ENCODE data around the gene ZNF287. TPM values are rescaled to one million over a fixed set of nuclear protein-coding genes. Genes with fewer than 3 reads are reported as not detected.
"Not testable (repeated sequence)": the region's sequence is repeated elsewhere in the genome, so short reads cannot be mapped to it uniquely, and the experiment has no call there.

Gene ZNF287
- total RNA-seq, 4 donors from 2014 or later = 1.9 to 6.8 (median 2.3) TPM

DNA sequence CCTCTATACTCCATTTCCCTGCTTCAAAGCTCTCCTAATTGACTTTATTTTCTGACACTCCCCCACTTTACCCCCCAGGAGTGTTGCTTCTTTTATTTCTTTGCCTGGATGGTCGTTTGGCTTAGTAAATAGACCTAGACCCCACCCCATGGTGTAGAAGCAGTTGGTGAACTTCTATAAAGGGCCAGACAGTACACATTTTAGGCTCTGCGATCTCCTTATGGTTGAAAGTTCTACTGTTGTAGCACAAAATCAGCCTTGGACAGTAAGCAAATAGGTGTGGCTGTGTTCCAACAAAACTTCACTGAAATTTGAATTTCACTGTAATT lies 31.9 kb downstream of the ZNF287 start:
- DNase-seq (ENCODE audit: low spot score) (no peak), ATAC-seq (ENCODE audit: low FRiP score) (no peak)

GRCh38 chr17:16534236-16534635 lies 34.8 kb downstream of the ZNF287 start:
- DNase-seq (ENCODE audit: low spot score) (no peak), ATAC-seq (ENCODE audit: low FRiP score) (no peak)
- TF ChIP-seq, protein P1, sequence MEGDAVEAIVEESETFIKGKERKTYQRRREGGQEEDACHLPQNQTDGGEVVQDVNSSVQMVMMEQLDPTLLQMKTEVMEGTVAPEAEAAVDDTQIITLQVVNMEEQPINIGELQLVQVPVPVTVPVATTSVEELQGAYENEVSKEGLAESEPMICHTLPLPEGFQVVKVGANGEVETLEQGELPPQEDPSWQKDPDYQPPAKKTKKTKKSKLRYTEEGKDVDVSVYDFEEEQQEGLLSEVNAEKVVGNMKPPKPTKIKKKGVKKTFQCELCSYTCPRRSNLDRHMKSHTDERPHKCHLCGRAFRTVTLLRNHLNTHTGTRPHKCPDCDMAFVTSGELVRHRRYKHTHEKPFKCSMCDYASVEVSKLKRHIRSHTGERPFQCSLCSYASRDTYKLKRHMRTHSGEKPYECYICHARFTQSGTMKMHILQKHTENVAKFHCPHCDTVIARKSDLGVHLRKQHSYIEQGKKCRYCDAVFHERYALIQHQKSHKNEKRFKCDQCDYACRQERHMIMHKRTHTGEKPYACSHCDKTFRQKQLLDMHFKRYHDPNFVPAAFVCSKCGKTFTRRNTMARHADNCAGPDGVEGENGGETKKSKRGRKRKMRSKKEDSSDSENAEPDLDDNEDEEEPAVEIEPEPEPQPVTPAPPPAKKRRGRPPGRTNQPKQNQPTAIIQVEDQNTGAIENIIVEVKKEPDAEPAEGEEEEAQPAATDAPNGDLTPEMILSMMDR (IDR thresholded peaks at IDR 0.05) = no peak

More for the DNA sequence above, 31.9 kb downstream of the ZNF287 start:
- TF ChIP-seq, protein P1 (IDR thresholded peaks at IDR 0.05) = no peak

DNA sequence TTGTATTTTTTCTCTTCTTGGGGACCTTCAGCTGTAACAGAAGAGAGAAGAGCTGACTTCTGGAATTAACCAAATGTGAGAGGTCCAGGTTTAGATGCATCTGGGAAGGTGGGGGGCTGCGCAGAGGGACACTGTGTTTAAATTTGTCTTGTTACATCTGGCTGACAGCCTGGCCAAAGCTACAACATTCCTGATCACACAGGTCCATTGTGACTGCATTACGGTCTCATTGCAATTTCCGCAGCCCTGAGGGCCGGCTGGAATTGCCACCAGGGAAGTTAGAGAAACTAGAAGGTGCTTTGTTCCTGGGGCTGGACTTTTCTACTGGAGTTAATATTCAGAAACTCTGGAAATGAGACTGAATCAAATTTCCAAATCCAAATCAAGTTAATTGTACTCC lies 39.1 kb downstream of the ZNF287 start:
- ATAC-seq (ENCODE audit: low FRiP score) (no peak), DNase-seq (ENCODE audit: low spot score) (no peak)
- TF ChIP-seq, protein P1 (IDR thresholded peaks at IDR 0.05) = no peak

GRCh38 chr17:16527298-16527697 lies 41.7 kb downstream of the ZNF287 start:
- ATAC-seq (ENCODE audit: low FRiP score) = no peak
- no peak for DNase-seq (ENCODE audit: low spot score)
- TF ChIP-seq, protein P1 (IDR thresholded peaks at IDR 0.05) = no peak

- ATAC-seq (ENCODE audit: low FRiP score); DNase-seq (ENCODE audit: low spot score): not testable (repeated sequence)
Observed at GRCh38 chr17:16525556-16525955, 43.4 kb downstream of the ZNF287 start.

- TF ChIP-seq, protein P1 (IDR thresholded peaks at IDR 0.05) = peak in 1 of 3 donors; percentile 59
- DNase-seq (ENCODE audit: low spot score) (no peak), ATAC-seq (ENCODE audit: low FRiP score) (peak; percentile 86)
Observed at GRCh38 chr17:16521070-16521727, 47.8 kb downstream of the ZNF287 start.

DNA sequence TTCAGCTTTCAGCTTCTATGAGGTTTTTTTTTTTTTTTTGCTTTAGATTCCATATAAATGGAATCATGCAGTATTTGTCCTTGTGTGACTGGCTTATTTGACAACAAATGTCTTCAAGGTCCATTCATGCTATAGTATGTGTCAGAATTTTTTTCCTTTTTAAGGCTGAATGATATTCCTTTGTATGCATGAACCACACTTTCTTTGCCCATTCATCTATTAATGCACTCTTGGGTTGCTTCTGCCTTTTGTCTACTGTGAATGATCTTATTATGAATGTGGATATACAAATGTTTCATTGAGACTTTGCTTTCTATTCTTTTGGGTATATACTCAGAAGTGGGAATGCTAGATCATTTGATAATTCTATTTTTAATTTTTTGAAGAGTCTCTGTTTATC lies 50.0 kb downstream of the ZNF287 start:
- TF ChIP-seq, protein P1 (IDR thresholded peaks at IDR 0.05) = no peak
- DNase-seq (ENCODE audit: low spot score) = no peak
- no peak for ATAC-seq (ENCODE audit: low FRiP score)

Data from omental fat pad (tissue), 4 donors.